Measurements from ENCODE around the gene GPC3. TPM values are rescaled to one million over a fixed set of nuclear protein-coding genes. Genes with fewer than 3 reads are reported as not detected.
A peak's percentile ranks its signal among the peaks of the same experiment; 100 is the strongest.

GPC3 gene
- total and polyA plus RNA-seq, 4 donors = 8.3 to 270 (median 52.4) TPM

GRCh38 chrX:133792198-133792953 is 193.0 kb downstream of the GPC3 start:
- Histone ChIP-seq H3K9me3 (ENCODE audit: control insufficient read depth in 4 of 4, insufficient read depth in 3 of 4, low read length in 3 of 4) (no peaks in the 10 kb centered on the region), H3K4me3 (no peak overlapping the region), H3K9ac (ENCODE audit: insufficient read depth in 1 of 2, low read length in 2 of 2) (no peak overlapping the region), H3K27me3 (ENCODE audit: control insufficient read depth in 3 of 3, insufficient read depth in 3 of 3, low read length in 2 of 3) (peaks cover 0 to 34% (median 2%) of the 10 kb centered on the region in 3 donors), H3K27ac (ENCODE audit: low read depth in 1 of 2, low read length in 1 of 2) (no peak overlapping the region), H3K4me1 (ENCODE audit: control insufficient read depth in 5 of 5, insufficient read depth in 5 of 5, low read length in 5 of 5) (peaks cover 0 to 24% (median 6%) of the 10 kb centered on the region in 5 donors), H3K36me3 (ENCODE audit: control insufficient read depth in 4 of 4, insufficient read depth in 4 of 4, low read length in 4 of 4) (no peaks in the 10 kb centered on the region)
- TF ChIP-seq CTCF (IDR thresholded peaks at IDR 0.05; ENCODE audit: control extremely low read depth, extremely low read depth) = peak; percentile 89
- WGBS, 2 donors = 0 to 10% methylated on average over 7 of the region's 7 CpGs
- peak; percentile 89 to 93 (median 90) for DNase-seq
- peak; percentile 90 for ATAC-seq (ENCODE audit: insufficient read depth, low FRiP score)

- Histone ChIP-seq H3K9me3 (ENCODE audit: control insufficient read depth in 4 of 4, insufficient read depth in 3 of 4, low read length in 3 of 4) (no peaks in the 10 kb centered on the region), H3K9ac (ENCODE audit: insufficient read depth in 1 of 2, low read length in 2 of 2) (no peak overlapping the region), H3K27me3 (ENCODE audit: control insufficient read depth in 3 of 3, insufficient read depth in 3 of 3, low read length in 2 of 3) (peaks cover 0 to 24% (median 2%) of the 10 kb centered on the region in 3 donors), H3K4me3 (no peak overlapping the region), H3K36me3 (ENCODE audit: control insufficient read depth in 4 of 4, insufficient read depth in 4 of 4, low read length in 4 of 4) (no peaks in the 10 kb centered on the region), H3K4me1 (ENCODE audit: control insufficient read depth in 5 of 5, insufficient read depth in 5 of 5, low read length in 5 of 5) (peaks cover 0 to 24% (median 6%) of the 10 kb centered on the region in 5 donors), H3K27ac (ENCODE audit: low read depth in 1 of 2, low read length in 1 of 2) (no peak overlapping the region)
- TF ChIP-seq CTCF (IDR thresholded peaks at IDR 0.05; ENCODE audit: control extremely low read depth, extremely low read depth) = no peak
- ATAC-seq (ENCODE audit: insufficient read depth, low FRiP score) = no peak
- DNase-seq = peak; percentile 48 to 89 (median 89)
- 53 to 74% methylated on average over 3 of the region's 3 CpGs for WGBS, 2 donors
These were observed 195.6 kb downstream of the GPC3 start for GRCh38 chrX:133789829-133790228.

- Histone ChIP-seq H3K27me3 (ENCODE audit: control insufficient read depth in 3 of 3, insufficient read depth in 3 of 3, low read length in 2 of 3) (peaks cover 0 to 32% (median 18%) of the 10 kb centered on the region in 3 donors), H3K36me3 (ENCODE audit: control insufficient read depth in 4 of 4, insufficient read depth in 4 of 4, low read length in 4 of 4) (no peaks in the 10 kb centered on the region), H3K4me3 (no peak overlapping the region), H3K9ac (ENCODE audit: insufficient read depth in 1 of 2, low read length in 2 of 2) (no peak overlapping the region), H3K27ac (ENCODE audit: low read depth in 1 of 2, low read length in 1 of 2) (no peak overlapping the region), H3K4me1 (ENCODE audit: control insufficient read depth in 5 of 5, insufficient read depth in 5 of 5, low read length in 5 of 5) (peaks cover 0 to 37% (median 2%) of the 10 kb centered on the region in 5 donors), H3K9me3 (ENCODE audit: control insufficient read depth in 4 of 4, insufficient read depth in 3 of 4, low read length in 3 of 4) (no peaks in the 10 kb centered on the region)
- no peak for ATAC-seq (ENCODE audit: insufficient read depth, low FRiP score)
- DNase-seq = no peak
- TF ChIP-seq CTCF (IDR thresholded peaks at IDR 0.05; ENCODE audit: control extremely low read depth, extremely low read depth) = no peak
- 87 to 93% methylated on average over 8 of the region's 8 CpGs for WGBS, 2 donors
These were observed 199.0 kb downstream of the GPC3 start for GRCh38 chrX:133786382-133786781.
